CD4-positive, alpha-beta T cell treated with Interleukin-10 for 1 hour (primary cell): ENCODE measurements around the gene SIGLEC10.
"Not testable (repeated sequence)": the region's sequence is repeated elsewhere in the genome, so short reads cannot be mapped to it uniquely, and the experiment has no call there.

Source experiments
- DNase-seq: peaks from one replicate; pipeline ENCODE4 v3.0.0-alpha.2; 2020

SIGLEC10 gene

GRCh38 chr19:51417107-51417809 lies at the start of gene SIGLEC10:
SIGLEC10 (minus strand) TSS chr19:51417642; CDS start chr19:51417581, 61 bp downstream.
- peak; percentile 19 for DNase-seq

- DNase-seq, result no peak
Observed at GRCh38 chr19:51466723-51467122, 49.3 kb upstream of the SIGLEC10 start.

GRCh38 chr19:51463976-51464581 lies 46.6 kb upstream of the SIGLEC10 start:
- not testable (repeated sequence) for DNase-seq

GRCh38 chr19:51462681-51463080 lies 45.2 kb upstream of the SIGLEC10 start:
- no peak for DNase-seq

- DNase-seq, result no peak
Observed at GRCh38 chr19:51462276-51462675, 44.8 kb upstream of the SIGLEC10 start.

GRCh38 chr19:51461723-51462161 lies 44.3 kb upstream of the SIGLEC10 start:
- no peak for DNase-seq

- no peak for DNase-seq
Observed at GRCh38 chr19:51460164-51460992, 42.9 kb upstream of the SIGLEC10 start.

GRCh38 chr19:51458899-51459505 lies 41.6 kb upstream of the SIGLEC10 start:
- no peak for DNase-seq

- DNase-seq, result no peak
Observed at GRCh38 chr19:51458051-51458645, 40.7 kb upstream of the SIGLEC10 start, which contains the start of gene SIGLEC8. SIGLEC8 (minus strand) TSS chr19:51458454; CDS start chr19:51458387, 67 bp downstream.

GRCh38 chr19:51457351-51458013 lies 40.0 kb upstream of the SIGLEC10 start:
- DNase-seq, result no peak

- DNase-seq, result no peak
Observed at GRCh38 chr19:51456541-51457290, 39.3 kb upstream of the SIGLEC10 start.

- DNase-seq, result no peak
Observed at GRCh38 chr19:51450730-51451307, 33.4 kb upstream of the SIGLEC10 start.

- no peak for DNase-seq
Observed at GRCh38 chr19:51448411-51449016, 31.1 kb upstream of the SIGLEC10 start.

GRCh38 chr19:51448011-51448410 lies 30.6 kb upstream of the SIGLEC10 start:
- no peak for DNase-seq

GRCh38 chr19:51447510-51447909 lies 30.1 kb upstream of the SIGLEC10 start:
- DNase-seq, result not testable (repeated sequence)

GRCh38 chr19:51441410-51442390 lies 24.3 kb upstream of the SIGLEC10 start:
- peak; percentile 85 for DNase-seq

GRCh38 chr19:51440846-51441409 lies 23.5 kb upstream of the SIGLEC10 start:
- no peak for DNase-seq

- no peak for DNase-seq
Observed at GRCh38 chr19:51440052-51440451, 22.6 kb upstream of the SIGLEC10 start.

GRCh38 chr19:51439021-51439465 lies 21.6 kb upstream of the SIGLEC10 start:
- peak; percentile 66 for DNase-seq
